Measurements from ENCODE around the gene LIMS2. TPM values are rescaled to one million over a fixed set of nuclear protein-coding genes. Genes with fewer than 3 reads are reported as not detected.

LIMS2 gene
- total and polyA plus RNA-seq, 4 donors: 6.0 to 177 (median 73.3) TPM

- Histone ChIP-seq H3K4me1 (ENCODE audit: control insufficient read depth, insufficient read depth, low read length) (peaks cover 9% of the 10 kb centered on the region), H3K36me3 (ENCODE audit: control insufficient read depth, insufficient read depth, low read length) (peaks cover 49% of the 10 kb centered on the region), H3K27ac (ENCODE audit: low read depth, low read length) (no peak overlapping the region), H3K27me3 (ENCODE audit: control insufficient read depth, insufficient read depth, low read length) (no peaks in the 10 kb centered on the region), H3K4me3 (ENCODE audit: low read depth, low read length) (no peak overlapping the region), H3K9me3 (ENCODE audit: control insufficient read depth, insufficient read depth, low read length) (no peaks in the 10 kb centered on the region)
- no CpG with 5 or more reads among the region's 2 CpGs for WGBS (ENCODE audit: insufficient coverage)
- DNase-seq (ENCODE audit: low read depth in 4 of 6, low spot score in 6 of 6): no peak
Observed at GRCh38 chr2:127712999-127713398, 37.7 kb upstream of the LIMS2 start.

GRCh38 chr2:127709336-127709735 is 34.0 kb upstream of the LIMS2 start:
- 90% methylated on average over 13 of the region's 13 CpGs for WGBS (ENCODE audit: insufficient coverage)
- Histone ChIP-seq H3K27ac (ENCODE audit: low read depth, low read length) (no peak overlapping the region), H3K9me3 (ENCODE audit: control insufficient read depth, insufficient read depth, low read length) (no peaks in the 10 kb centered on the region), H3K4me1 (ENCODE audit: control insufficient read depth, insufficient read depth, low read length) (peaks cover 21% of the 10 kb centered on the region), H3K4me3 (ENCODE audit: low read depth, low read length) (no peak overlapping the region), H3K27me3 (ENCODE audit: control insufficient read depth, insufficient read depth, low read length) (no peaks in the 10 kb centered on the region), H3K36me3 (ENCODE audit: control insufficient read depth, insufficient read depth, low read length) (peaks cover 57% of the 10 kb centered on the region)
- DNase-seq (ENCODE audit: low read depth in 4 of 6, low spot score in 6 of 6): no peak

GRCh38 chr2:127707890-127708648 is 32.7 kb upstream of the LIMS2 start:
- DNase-seq (ENCODE audit: low read depth in 4 of 6, low spot score in 6 of 6): peak in 3 of 6 donors; percentile 9 to 66 (median 37)
- Histone ChIP-seq H3K4me1 (ENCODE audit: control insufficient read depth, insufficient read depth, low read length) (peaks cover 25% of the 10 kb centered on the region), H3K27me3 (ENCODE audit: control insufficient read depth, insufficient read depth, low read length) (no peaks in the 10 kb centered on the region), H3K4me3 (ENCODE audit: low read depth, low read length) (no peak overlapping the region), H3K27ac (ENCODE audit: low read depth, low read length) (no peak overlapping the region), H3K36me3 (ENCODE audit: control insufficient read depth, insufficient read depth, low read length) (peaks cover 51% of the 10 kb centered on the region), H3K9me3 (ENCODE audit: control insufficient read depth, insufficient read depth, low read length) (no peaks in the 10 kb centered on the region)
- 77% methylated on average over 9 of the region's 9 CpGs for WGBS (ENCODE audit: insufficient coverage)

DNA sequence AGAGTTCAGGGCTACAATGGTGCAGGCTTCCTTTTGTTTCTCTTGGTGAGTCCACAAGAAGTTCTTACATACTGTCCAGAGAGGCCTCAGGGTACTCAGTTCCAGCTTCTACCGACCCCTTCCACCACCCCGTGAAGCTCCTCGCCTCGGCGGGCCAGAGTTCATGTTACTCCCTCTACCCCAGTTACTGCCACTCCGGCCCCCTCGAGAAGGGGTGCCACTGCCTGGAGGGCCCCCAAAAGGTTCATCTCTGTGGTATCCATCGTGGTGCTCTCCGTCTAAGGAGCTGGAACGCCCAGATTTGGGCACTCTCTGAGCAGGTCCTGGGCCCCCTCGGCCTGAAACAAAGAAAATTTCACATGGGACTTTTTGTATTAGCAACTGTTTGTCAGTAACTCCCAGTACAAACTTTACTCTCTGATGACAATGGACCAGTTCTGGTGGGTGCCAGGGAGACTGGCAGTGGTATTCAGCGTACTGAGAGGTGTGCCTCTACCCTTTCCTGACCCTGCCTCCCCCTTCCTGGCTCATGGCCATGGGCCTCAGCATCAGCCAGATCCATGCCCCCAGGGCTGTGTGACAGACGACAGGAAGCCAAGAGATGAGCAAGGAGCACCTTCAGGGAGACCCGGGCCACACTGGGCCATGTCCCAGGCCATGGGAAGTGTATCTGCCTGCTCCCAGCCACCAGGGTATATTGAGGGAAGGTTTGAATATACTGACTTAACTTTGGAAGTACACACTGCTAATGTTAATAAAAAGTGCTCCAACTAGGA is 31.1 kb upstream of the LIMS2 start:
- no peak overlapping the region for H3K4me3 ChIP-seq (ENCODE audit: low read depth, low read length)
- no peaks in the 10 kb centered on the region for H3K9me3 ChIP-seq (ENCODE audit: control insufficient read depth, insufficient read depth, low read length)
- H3K27me3 ChIP-seq (ENCODE audit: control insufficient read depth, insufficient read depth, low read length): no peaks in the 10 kb centered on the region
- H3K27ac ChIP-seq (ENCODE audit: low read depth, low read length): no peak overlapping the region
- no peak for DNase-seq (ENCODE audit: low read depth in 4 of 6, low spot score in 6 of 6)
- H3K36me3 ChIP-seq (ENCODE audit: control insufficient read depth, insufficient read depth, low read length): peaks cover 45% of the 10 kb centered on the region
- 83% methylated on average over 12 of the region's 14 CpGs for WGBS (ENCODE audit: insufficient coverage)
- peaks cover 32% of the 10 kb centered on the region for H3K4me1 ChIP-seq (ENCODE audit: control insufficient read depth, insufficient read depth, low read length)

DNA sequence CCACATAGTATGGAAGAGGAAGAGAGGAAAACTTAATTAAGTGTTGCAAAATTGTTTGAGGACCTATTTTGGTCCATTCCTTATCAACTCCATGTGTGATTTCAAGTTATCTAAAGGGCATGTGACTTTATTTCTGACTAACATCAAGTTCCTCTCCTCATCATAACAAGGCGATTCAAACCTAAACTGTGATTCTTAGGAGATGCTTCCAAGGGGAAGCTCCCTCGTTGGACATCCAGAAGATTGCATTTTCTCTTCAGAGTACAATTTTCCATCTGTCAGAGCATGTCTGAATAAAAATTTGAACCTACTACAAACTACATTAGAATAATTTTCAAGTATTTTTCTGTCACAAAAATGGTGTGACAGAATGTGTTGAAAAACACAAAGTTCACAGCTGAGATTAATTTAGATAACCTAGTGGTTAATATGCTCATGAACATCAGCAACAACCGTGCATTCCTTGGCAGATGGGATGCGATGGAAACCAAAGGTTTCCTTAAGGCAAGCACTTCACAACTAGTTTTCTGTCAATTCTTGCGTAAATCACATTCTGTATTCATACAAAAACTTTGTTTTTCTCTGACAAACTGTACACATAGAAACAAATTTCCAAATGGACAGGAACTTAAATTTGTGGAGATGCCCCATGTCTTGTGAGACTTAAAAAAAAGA is 30.2 kb upstream of the LIMS2 start:
- no peak overlapping the region for H3K27ac ChIP-seq (ENCODE audit: low read depth, low read length)
- no peak for DNase-seq (ENCODE audit: low read depth in 4 of 6, low spot score in 6 of 6)
- H3K9me3 ChIP-seq (ENCODE audit: control insufficient read depth, insufficient read depth, low read length): no peaks in the 10 kb centered on the region
- H3K4me3 ChIP-seq (ENCODE audit: low read depth, low read length): no peak overlapping the region
- no peaks in the 10 kb centered on the region for H3K27me3 ChIP-seq (ENCODE audit: control insufficient read depth, insufficient read depth, low read length)
- peaks cover 35% of the 10 kb centered on the region for H3K4me1 ChIP-seq (ENCODE audit: control insufficient read depth, insufficient read depth, low read length)
- H3K36me3 ChIP-seq (ENCODE audit: control insufficient read depth, insufficient read depth, low read length): peaks cover 40% of the 10 kb centered on the region
- 100% methylated on average over 3 of the region's 5 CpGs for WGBS (ENCODE audit: insufficient coverage)

DNA sequence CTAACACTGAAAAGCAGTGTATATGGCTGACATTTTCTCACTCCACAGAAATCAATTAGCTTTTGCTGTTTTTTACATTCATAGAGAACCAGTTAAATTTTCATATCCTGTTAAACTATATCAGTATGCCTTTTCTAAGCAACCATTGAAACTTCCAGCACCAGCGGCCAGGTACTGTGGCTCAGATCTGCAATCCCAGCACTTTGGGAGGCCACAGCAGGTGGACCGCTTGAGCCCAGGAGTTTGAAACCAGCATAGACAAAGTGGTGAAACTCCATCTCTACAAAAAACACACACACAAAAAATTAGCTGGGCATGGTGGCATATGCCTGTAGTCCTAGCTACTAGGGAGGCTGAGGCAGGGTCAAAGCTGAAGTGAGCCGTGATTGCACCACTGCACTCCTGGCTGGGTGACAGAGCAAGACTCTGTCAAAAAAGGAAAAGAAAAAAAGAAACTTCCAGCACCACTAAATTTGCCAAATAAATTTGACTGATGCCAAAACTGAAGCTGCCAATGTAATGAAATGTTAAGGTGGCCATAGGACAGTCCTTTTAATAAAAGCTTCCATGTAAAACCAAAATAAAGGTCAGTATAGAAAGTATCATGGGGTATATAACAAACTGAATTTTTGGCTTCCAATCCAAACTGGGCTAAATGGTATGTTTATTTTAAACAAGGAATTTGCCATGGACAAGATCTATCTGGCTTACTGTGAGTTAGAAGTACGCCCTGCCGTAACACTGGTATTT is 29.5 kb upstream of the LIMS2 start:
- H3K4me3 ChIP-seq (ENCODE audit: low read depth, low read length): no peak overlapping the region
- H3K4me1 ChIP-seq (ENCODE audit: control insufficient read depth, insufficient read depth, low read length): peaks cover 38% of the 10 kb centered on the region
- 83% methylated on average over 3 of the region's 5 CpGs for WGBS (ENCODE audit: insufficient coverage)
- no peak overlapping the region for H3K27ac ChIP-seq (ENCODE audit: low read depth, low read length)
- peaks cover 34% of the 10 kb centered on the region for H3K36me3 ChIP-seq (ENCODE audit: control insufficient read depth, insufficient read depth, low read length)
- DNase-seq (ENCODE audit: low read depth in 4 of 6, low spot score in 6 of 6): no peak
- H3K27me3 ChIP-seq (ENCODE audit: control insufficient read depth, insufficient read depth, low read length): no peaks in the 10 kb centered on the region
- no peaks in the 10 kb centered on the region for H3K9me3 ChIP-seq (ENCODE audit: control insufficient read depth, insufficient read depth, low read length)

DNA sequence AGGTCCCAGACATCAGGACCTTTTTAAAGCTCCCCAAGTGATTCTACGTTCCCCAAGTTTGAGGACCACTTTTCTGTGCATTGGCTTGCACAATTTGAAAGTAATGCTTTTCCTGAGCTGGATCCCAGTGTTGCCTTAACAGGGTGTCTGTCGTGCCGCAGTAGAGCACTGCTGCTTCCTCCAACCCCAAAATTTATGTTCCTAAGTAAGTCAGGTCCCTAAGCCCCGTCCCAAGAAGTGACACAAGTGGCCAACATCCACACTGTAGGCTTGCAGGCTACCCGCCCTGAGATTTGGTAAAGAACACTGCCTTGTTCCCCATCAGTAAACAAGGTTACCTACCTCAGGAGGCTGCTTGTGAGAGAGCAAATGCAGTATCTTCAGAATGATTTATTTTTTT is 28.0 kb upstream of the LIMS2 start:
- Histone ChIP-seq H3K36me3 (ENCODE audit: control insufficient read depth, insufficient read depth, low read length) (peaks cover 25% of the 10 kb centered on the region), H3K27me3 (ENCODE audit: control insufficient read depth, insufficient read depth, low read length) (no peaks in the 10 kb centered on the region), H3K4me3 (ENCODE audit: low read depth, low read length) (no peak overlapping the region), H3K27ac (ENCODE audit: low read depth, low read length) (no peak overlapping the region), H3K9me3 (ENCODE audit: control insufficient read depth, insufficient read depth, low read length) (no peaks in the 10 kb centered on the region), H3K4me1 (ENCODE audit: control insufficient read depth, insufficient read depth, low read length) (peaks cover 32% of the 10 kb centered on the region)
- WGBS (ENCODE audit: insufficient coverage): 93% methylated on average over 5 of the region's 5 CpGs
- no peak for DNase-seq (ENCODE audit: low read depth in 4 of 6, low spot score in 6 of 6)

GRCh38 chr2:127702395-127703009 is 27.2 kb upstream of the LIMS2 start:
- peaks cover 18% of the 10 kb centered on the region for H3K36me3 ChIP-seq (ENCODE audit: control insufficient read depth, insufficient read depth, low read length)
- 48% methylated on average over 10 of the region's 19 CpGs for WGBS (ENCODE audit: insufficient coverage)
- H3K27me3 ChIP-seq (ENCODE audit: control insufficient read depth, insufficient read depth, low read length): no peaks in the 10 kb centered on the region
- no peaks in the 10 kb centered on the region for H3K9me3 ChIP-seq (ENCODE audit: control insufficient read depth, insufficient read depth, low read length)
- peak overlapping the region; percentile 95 for H3K27ac ChIP-seq (ENCODE audit: low read depth, low read length)
- no peak for DNase-seq (ENCODE audit: low read depth in 4 of 6, low spot score in 6 of 6)
- H3K4me3 ChIP-seq (ENCODE audit: low read depth, low read length): peak overlapping the region; percentile 47
- peaks cover 27% of the 10 kb centered on the region for H3K4me1 ChIP-seq (ENCODE audit: control insufficient read depth, insufficient read depth, low read length)
